SK-N-MC (cell line): Measurements from ENCODE around the gene TRAPPC5.

ENCODE experiments used
- DNase-seq: peaks from one replicate; pipeline ENCODE4 v3.0.0-alpha.2; 2011; ENCODE audit warnings: low read depth, low spot score
- H3K27ac ChIP-seq: fragments of 200-600 bp; sonication (generic); 2 replicates; pipeline ENCODE4 v1.5.1; 2016; ENCODE audit warnings: mixed run types
- H3K36me3 ChIP-seq: fragments of 200-600 bp; sonication (generic); 2 replicates; pipeline ENCODE4 v1.6.1; 2017; ENCODE audit warnings: antibody characterized with exemption, low read length, mixed read lengths; ENCODE audit not compliant: insufficient read depth
- H3K4me3 ChIP-seq: fragments of 200-600 bp; sonication (generic); 2 replicates; pipeline ENCODE4 v1.5.1; 2016
- H3K9ac ChIP-seq: fragments of 200-600 bp; sonication (generic); 2 replicates; pipeline ENCODE4 v1.8.0; 2017; ENCODE audit warnings: mixed run types, mixed read lengths; ENCODE audit not compliant: insufficient read length
- H3K9me3 ChIP-seq: fragments of 200-600 bp; sonication (generic); 2 replicates; pipeline ENCODE4 v1.6.1; 2017; ENCODE audit warnings: low read depth, mild to moderate bottlenecking, antibody characterized with exemption, low read length, moderate library complexity, mixed read lengths
- EZH2 ChIP-seq: fragments of 200-600 bp; sonication (generic); IDR thresholded peaks from one replicate; pipeline ENCODE4 v1.6.1; 2017; ENCODE audit warnings: antibody characterized with exemption
- FOXP2 ChIP-seq: optimal IDR thresholded peaks from 2 replicates; pipeline ENCODE3; 2011; ENCODE audit warnings: mild to moderate bottlenecking, moderate library complexity; ENCODE audit not compliant: insufficient read depth; ENCODE audit errors: extremely low read length, control extremely low read depth
- POLR2AphosphoS5 ChIP-seq: IDR thresholded peaks from 2 replicates; pipeline ENCODE4 v1.6.1; 2012; ENCODE audit warnings: mild to moderate bottlenecking, low read depth, low read length, borderline replicate concordance

Gene TRAPPC5

DNA sequence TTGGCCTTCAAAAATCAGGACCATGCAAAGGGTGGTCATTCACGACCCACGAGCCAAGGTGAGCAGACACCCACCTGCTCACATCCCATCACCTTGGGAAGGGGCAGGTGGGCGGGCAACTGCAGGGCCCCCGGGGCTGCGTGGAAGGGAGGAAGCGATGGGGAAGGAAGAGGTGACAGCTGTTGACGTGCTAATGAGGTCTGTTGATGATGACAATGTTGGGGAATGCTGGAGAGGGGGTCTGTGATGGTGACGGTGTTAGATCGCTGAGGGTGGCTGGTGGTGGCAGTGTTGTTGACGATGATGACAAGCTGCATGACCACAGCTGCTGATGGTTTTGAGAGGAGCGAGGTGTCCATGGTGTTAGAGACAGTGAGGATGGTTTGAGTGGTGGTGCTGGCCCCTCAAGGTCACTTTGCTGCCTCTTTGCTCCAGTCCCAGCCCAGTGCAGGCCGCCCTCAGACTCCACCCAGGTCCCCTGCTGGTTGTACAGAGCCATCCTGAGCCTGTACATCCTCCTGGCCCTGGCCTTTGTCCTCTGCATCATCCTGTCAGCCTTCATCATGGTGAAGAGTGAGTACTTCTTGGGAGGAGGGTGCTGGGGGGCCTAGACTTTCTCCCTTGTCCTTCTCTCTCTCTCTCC lies 2.8 kb upstream of the TRAPPC5 start:
- Histone ChIP-seq H3K9me3 (no peaks in the 10 kb centered on the region; the same call in 1 of the 2 replicates), H3K9ac (no peak overlapping the region), H3K4me3 (no peak overlapping the region), H3K27ac (no peak overlapping the region), H3K36me3 (peaks cover 4% of the 10 kb centered on the region; the same call in 1 of the 2 replicates)
- TF ChIP-seq POLR2AphosphoS5 = no peak
- TF ChIP-seq EZH2 = no peak
- TF ChIP-seq FOXP2 = no peak
- DNase-seq = no peak

DNA sequence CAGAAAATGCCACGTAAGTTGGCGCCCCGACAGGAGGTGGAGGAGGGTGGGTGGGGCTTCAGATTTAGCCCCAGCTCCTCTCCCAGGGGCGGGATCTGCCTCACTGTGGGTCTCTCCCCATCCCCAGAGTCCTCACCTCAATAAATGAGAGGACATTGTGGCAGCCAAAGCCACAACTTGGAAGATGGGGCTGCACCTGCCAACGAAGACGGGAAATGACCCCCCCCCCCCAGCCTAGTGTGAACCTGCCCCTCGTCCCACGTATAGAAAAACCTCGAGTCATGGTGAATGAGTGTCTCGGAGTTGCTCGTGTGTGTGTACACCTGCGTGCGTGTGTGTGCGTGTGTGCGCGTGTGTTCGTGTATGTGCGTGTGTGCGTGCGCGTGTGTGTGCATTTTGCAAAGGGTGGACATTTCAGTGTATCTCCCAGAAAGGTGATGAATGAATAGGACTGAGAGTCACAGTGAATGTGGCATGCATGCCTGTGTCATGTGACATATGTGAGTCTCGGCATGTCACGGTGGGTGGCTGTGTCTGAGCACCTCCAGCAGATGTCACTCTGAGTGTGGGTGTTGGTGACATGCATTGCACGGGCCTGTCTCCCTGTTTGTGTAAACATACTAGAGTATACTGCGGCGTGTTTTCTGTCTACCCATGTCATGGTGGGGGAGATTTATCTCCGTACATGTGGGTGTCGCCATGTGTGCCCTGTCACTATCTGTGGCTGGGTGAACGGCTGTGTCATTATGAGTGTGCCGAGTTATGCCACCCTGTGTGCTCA lies 1.5 kb upstream of the TRAPPC5 start:
- H3K36me3 ChIP-seq = peaks cover 5% of the 10 kb centered on the region; the same call in 1 of the 2 replicates
- no peak overlapping the region for H3K4me3 ChIP-seq
- no peaks in the 10 kb centered on the region; the same call in 1 of the 2 replicates for H3K9me3 ChIP-seq
- H3K9ac ChIP-seq = no peak overlapping the region
- H3K27ac ChIP-seq = no peak overlapping the region
- no peak for DNase-seq
- no peak for TF ChIP-seq POLR2AphosphoS5
- TF ChIP-seq EZH2 = no peak
- TF ChIP-seq FOXP2 = no peak

GRCh38 chr19:7679771-7680605 lies 645 bp upstream of the TRAPPC5 start:
- Histone ChIP-seq H3K27ac (no peak overlapping the region), H3K4me3 (peak overlapping the region; percentile 98), H3K9me3 (no peaks in the 10 kb centered on the region), H3K9ac (no peak overlapping the region), H3K36me3 (peaks cover 5% of the 10 kb centered on the region; the same call in 1 of the 2 replicates)
- TF ChIP-seq POLR2AphosphoS5 = no peak
- TF ChIP-seq FOXP2 = no peak
- TF ChIP-seq EZH2 = no peak
- no peak for DNase-seq

GRCh38 chr19:7681340-7682174 lies 924 bp downstream of the TRAPPC5 start:
- DNase-seq = no peak
- Histone ChIP-seq H3K9ac (peak overlapping the region; percentile 91), H3K9me3 (no peaks in the 10 kb centered on the region), H3K27ac (no peak overlapping the region), H3K4me3 (peak overlapping the region; percentile 98), H3K36me3 (peaks cover 5% of the 10 kb centered on the region; the same call in 1 of the 2 replicates)
- TF ChIP-seq FOXP2 (no peak), EZH2 (no peak), POLR2AphosphoS5 (no peak)

GRCh38 chr19:7682175-7682855 lies 1.7 kb downstream of the TRAPPC5 start:
- peaks cover 5% of the 10 kb centered on the region; the same call in 1 of the 2 replicates for H3K36me3 ChIP-seq
- no peak overlapping the region for H3K27ac ChIP-seq
- DNase-seq = no peak
- no peaks in the 10 kb centered on the region for H3K9me3 ChIP-seq
- no peak overlapping the region for H3K9ac ChIP-seq
- TF ChIP-seq POLR2AphosphoS5 (no peak), EZH2 (no peak), FOXP2 (no peak)
- peak overlapping the region; percentile 98 for H3K4me3 ChIP-seq

- Histone ChIP-seq H3K9ac (no peak overlapping the region), H3K9me3 (no peaks in the 10 kb centered on the region)
- no peak for DNase-seq
Observed at GRCh38 chr19:7685546-7686445, 5.2 kb downstream of the TRAPPC5 start.

More at GRCh38 chr19:7685546-7686445, 5.2 kb downstream of the TRAPPC5 start:
- Histone ChIP-seq H3K4me3 (no peak overlapping the region), H3K27ac (no peak overlapping the region), H3K36me3 (peaks cover 5% of the 10 kb centered on the region; the same call in 1 of the 2 replicates)
- no peak for TF ChIP-seq FOXP2
- no peak for TF ChIP-seq EZH2
- TF ChIP-seq POLR2AphosphoS5 = peak; percentile 21; the same call in 1 of the 2 replicates
